ENCODE data around the gene PPIF. TPM values are rescaled to one million over a fixed set of nuclear protein-coding genes. Genes with fewer than 3 reads are reported as not detected.

The PPIF gene
- total RNA-seq, 4 donors from 2014 or later = 35.7 to 57.8 (median 45.0) TPM

DNA sequence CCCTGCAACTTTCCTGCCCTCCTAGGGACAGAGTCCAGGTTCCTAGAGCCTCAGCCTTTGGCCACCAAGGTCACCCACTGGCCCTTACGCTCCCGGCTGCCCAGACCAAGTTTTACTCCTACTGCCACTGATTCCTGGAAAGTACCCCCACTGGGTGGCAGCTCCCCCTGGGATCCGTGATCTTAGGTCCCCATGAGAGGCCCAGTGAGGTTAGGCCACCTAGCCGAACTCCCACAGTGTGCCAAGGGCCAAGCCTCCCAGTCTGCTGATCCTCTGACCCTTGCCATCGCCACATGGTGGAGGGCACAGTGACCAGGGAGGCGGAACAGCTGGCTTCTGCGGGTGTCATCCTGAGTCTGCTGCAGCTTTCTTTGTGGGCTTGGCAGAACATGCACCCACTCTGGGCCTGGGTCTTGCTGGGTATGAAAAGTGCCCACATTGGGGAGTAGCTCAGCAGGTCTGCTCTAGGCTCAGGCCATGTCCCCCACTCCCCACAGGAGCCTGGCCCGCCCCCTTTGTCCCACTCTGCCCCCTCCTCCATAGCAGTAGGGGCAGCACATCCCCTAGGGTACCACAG, 40.5 kb upstream of the PPIF start:
- Histone ChIP-seq H3K27me3 (no peaks in the 10 kb centered on the region), H3K4me1 (no peaks in the 10 kb centered on the region), H3K9me3 (no peaks in the 10 kb centered on the region), H3K36me3 (peaks cover 0 to 99% (median 0%) of the 10 kb centered on the region in 3 donors), H3K4me3 (no peak overlapping the region), H3K27ac (no peak overlapping the region)
- no peak for TF ChIP-seq POLR2A (IDR thresholded peaks at IDR 0.05)
- TF ChIP-seq, protein P1, sequence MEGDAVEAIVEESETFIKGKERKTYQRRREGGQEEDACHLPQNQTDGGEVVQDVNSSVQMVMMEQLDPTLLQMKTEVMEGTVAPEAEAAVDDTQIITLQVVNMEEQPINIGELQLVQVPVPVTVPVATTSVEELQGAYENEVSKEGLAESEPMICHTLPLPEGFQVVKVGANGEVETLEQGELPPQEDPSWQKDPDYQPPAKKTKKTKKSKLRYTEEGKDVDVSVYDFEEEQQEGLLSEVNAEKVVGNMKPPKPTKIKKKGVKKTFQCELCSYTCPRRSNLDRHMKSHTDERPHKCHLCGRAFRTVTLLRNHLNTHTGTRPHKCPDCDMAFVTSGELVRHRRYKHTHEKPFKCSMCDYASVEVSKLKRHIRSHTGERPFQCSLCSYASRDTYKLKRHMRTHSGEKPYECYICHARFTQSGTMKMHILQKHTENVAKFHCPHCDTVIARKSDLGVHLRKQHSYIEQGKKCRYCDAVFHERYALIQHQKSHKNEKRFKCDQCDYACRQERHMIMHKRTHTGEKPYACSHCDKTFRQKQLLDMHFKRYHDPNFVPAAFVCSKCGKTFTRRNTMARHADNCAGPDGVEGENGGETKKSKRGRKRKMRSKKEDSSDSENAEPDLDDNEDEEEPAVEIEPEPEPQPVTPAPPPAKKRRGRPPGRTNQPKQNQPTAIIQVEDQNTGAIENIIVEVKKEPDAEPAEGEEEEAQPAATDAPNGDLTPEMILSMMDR (IDR thresholded peaks at IDR 0.05) = no peak
- no peak for DNase-seq

DNA sequence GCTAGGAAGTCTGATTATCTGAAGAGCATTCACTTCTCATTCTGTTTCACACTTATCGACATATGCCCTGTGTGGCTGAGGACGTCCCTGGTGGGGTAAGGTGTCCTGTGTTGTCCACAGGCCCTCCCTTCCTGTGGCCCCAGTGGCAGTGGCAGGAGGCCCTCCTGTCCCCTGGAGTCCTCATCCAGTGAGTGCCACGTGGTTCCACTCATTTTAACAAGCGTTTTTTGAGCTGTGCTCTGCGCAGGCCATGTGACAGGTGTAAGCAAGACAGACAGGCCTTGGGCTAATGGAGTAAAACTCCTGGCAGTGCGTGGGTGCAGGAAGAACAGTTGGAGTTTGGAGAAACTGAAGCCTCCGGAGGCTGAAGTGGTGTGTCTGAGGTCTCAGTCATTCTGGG, 39.3 kb upstream of the PPIF start:
- Histone ChIP-seq H3K36me3 (peaks cover 0 to 97% (median 0%) of the 10 kb centered on the region in 3 donors), H3K4me1 (no peaks in the 10 kb centered on the region), H3K27ac (no peak overlapping the region), H3K4me3 (no peak overlapping the region), H3K9me3 (no peaks in the 10 kb centered on the region), H3K27me3 (no peaks in the 10 kb centered on the region)
- DNase-seq = no peak
- TF ChIP-seq POLR2A (IDR thresholded peaks at IDR 0.05) = no peak
- TF ChIP-seq, protein P1 (IDR thresholded peaks at IDR 0.05) = no peak

DNA sequence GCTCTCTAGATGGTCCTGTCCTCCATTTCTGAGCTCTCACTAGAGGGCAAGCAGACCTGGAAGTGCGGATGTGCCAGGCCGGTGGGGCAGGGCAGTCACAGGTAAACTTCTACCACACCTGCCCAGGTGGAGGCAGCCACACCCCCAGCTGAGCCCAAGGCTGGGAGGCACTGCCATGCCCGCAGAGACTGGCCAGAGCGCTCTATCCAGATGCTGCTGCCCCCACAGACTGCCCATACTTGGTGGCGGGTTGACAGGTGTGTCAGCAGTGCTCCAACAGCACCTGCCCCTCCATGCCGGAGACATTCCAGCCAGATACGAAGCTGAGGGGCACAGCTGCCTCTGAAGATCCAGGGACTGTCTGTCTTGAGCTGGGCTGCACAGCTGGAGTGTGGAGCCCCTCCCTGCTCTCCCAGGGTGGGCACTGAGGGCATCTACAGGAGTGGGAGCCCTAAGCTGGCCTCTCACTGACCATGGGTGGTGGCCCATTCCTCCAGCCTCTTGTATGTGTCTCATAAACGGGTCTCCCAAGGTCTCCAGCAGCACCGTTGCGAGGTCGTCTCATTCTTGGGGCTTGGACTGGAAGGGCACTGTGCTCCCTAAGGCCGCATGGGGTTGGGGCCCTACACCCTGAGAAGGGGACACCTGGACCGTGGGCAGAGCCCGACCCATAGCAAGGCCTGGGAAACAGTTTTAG, 38.2 kb upstream of the PPIF start:
- H3K9me3 ChIP-seq = no peaks in the 10 kb centered on the region
- H3K27ac ChIP-seq = no peak overlapping the region
- H3K4me3 ChIP-seq = no peak overlapping the region
- no peak for TF ChIP-seq POLR2A (IDR thresholded peaks at IDR 0.05)
- TF ChIP-seq, protein P1 (IDR thresholded peaks at IDR 0.05) = no peak
- H3K36me3 ChIP-seq = peaks cover 0 to 96% (median 0%) of the 10 kb centered on the region in 3 donors
- peaks cover 0 to 10% (median 0%) of the 10 kb centered on the region in 4 donors for H3K4me1 ChIP-seq
- H3K27me3 ChIP-seq = no peaks in the 10 kb centered on the region
- DNase-seq = no peak

DNA sequence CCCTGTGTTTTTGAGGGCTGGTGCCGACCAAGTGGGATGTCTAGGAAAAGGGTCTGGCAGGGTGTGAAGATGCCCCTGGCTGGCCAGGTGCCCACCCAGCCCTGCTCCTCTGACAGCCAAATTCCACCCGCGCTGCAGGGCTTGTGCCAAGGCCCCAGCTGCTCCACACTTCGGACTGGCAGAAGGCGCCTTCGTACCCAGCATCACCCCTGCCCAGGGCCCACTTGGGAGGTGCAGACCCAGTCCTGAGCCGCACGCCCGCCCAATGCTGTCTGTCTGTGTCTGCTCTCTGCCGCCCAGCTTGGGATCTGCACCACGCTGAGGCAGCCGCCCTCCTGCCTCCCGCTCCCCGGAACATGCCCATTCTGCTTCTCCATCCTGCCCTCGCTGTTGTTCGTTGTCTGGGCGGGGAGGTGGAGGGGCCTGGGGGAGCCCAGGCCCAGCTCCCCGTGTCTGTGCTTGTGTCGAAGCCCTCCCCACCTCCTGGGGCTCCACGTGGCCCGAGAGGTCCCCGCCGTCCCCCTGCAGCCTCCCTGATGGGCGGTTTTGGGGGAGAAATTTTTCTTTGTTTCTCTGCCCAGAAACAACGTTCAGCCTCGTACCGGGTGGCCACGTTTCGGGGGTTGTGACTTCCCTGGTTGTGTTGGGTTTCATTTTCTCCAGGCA, 36.9 kb upstream of the PPIF start:
- no peak for DNase-seq
- H3K36me3 ChIP-seq = peaks cover 0 to 84% (median 0%) of the 10 kb centered on the region in 3 donors

DNA sequence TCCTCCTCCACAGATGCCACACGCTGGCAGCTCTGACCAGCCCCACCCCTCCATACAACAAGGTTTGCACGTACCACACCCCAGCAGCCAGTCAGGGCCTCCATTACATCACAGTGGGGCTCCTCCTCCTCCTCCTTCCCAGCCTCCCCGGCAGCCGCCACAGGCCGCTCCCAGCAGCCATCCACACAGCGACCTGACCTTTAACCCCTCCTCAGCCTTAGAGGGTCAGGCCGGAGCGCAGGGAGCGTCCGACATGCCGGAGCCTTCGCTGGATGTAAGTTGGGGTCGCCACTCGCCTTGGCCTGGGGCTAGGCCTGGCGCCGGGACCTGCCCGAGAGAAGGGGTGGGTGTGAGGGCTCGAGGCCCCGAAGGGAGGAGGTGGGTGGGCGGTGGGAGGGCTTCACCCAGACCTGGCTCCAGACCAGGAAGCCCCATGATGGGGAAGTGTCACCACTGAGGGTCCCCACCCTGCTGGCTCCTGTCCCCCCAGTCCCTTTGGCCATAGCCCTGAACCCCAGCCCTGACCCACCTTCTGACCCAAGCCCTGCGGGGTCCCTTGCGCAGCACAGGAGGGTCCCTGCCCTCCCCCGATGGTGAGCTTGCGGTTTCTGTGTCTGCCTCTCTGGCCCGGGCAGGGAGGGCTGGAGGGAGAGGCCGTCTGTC, 36.2 kb upstream of the PPIF start:
- H3K27me3 ChIP-seq = no peaks in the 10 kb centered on the region
- H3K4me3 ChIP-seq = no peak overlapping the region
- peaks cover 0 to 77% (median 0%) of the 10 kb centered on the region in 3 donors for H3K36me3 ChIP-seq
- no peak for TF ChIP-seq POLR2A (IDR thresholded peaks at IDR 0.05)
- TF ChIP-seq, protein P1 (IDR thresholded peaks at IDR 0.05) = no peak
- H3K9me3 ChIP-seq = no peaks in the 10 kb centered on the region
- H3K27ac ChIP-seq = no peak overlapping the region
- peaks cover 0 to 13% (median 0%) of the 10 kb centered on the region in 4 donors for H3K4me1 ChIP-seq
- no peak for DNase-seq

More for the DNA sequence above, 36.9 kb upstream of the PPIF start:
- Histone ChIP-seq H3K4me1 (peaks cover 0 to 13% (median 0%) of the 10 kb centered on the region in 4 donors), H3K27ac (no peak overlapping the region), H3K4me3 (no peak overlapping the region), H3K9me3 (no peaks in the 10 kb centered on the region), H3K27me3 (no peaks in the 10 kb centered on the region)
- no peak for TF ChIP-seq POLR2A (IDR thresholded peaks at IDR 0.05)
- TF ChIP-seq, protein P1 (IDR thresholded peaks at IDR 0.05) = no peak
